NK-92 (cell line): ENCODE measurements around the gene NBR1.
"Not testable (repeated sequence)": the region's sequence is repeated elsewhere in the genome, so short reads cannot be mapped to it uniquely, and the experiment has no call there.

Experiments used
- DNase-seq: peaks from one replicate; lab custom pipeline; 2025; ENCODE audit not compliant: unreplicated experiment; lab: John Stamatoyannopoulos, UW

The NBR1 gene

DNA sequence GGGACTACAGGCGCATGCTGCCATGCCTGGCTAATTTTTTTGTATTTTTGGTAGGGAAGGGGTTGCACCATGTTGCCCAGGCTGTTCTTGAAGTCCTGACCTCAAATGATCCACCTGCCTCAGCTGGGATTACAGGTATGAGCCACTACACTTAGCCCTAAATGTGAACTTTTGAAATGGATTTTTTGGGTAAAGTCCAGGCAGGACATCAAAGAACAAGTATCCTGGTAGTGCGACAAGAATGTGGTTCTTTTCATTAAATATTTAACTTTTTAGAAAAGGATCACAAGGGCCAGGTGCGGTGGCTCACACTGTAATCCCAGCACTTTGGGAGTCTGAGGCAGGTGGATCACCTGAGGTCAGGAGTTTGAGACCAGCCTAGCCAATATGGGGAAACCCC lies 15.3 kb upstream of the NBR1 start:
- no peak for DNase-seq

DNA sequence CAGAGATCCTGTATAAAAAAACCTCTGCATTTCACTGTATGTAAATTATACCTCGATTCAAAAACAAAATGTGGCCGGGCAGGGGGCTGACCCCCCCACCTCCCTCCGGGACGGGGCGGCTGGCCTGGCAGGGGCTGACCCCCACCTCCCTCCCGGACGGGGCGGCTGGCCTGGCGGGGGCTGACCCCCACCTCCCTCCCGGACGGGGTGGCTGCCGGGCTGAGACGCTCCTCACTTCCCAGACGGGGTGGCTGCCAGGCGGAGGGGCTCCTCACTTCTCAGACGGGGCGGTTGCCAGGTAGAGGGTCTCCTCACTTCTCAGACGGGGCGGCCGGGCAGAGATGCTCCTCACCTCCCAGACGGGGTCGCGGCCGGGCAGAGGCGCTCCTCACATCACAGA lies 11.8 kb upstream of the NBR1 start:
- DNase-seq = not testable (repeated sequence)

DNA sequence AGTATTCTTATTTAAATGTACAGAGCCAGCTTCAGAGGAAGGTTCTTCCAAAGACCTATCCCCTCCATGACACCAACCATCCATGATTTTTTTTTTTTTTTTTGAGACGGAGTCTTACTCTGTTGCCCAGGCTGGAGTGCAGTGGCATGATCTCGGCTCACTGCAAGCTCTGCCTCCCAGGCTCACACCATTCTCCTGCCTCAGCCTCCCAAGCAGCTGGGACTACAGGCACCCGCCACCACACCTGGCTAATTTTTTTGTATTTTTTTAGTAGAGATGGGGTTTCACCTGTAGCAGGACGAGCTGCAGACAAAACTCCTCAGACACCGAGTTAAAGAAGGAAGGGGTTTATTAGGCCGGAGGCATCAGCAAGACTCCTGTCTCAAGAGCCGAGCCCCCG lies 11.1 kb upstream of the NBR1 start:
- not testable (repeated sequence) for DNase-seq

DNA sequence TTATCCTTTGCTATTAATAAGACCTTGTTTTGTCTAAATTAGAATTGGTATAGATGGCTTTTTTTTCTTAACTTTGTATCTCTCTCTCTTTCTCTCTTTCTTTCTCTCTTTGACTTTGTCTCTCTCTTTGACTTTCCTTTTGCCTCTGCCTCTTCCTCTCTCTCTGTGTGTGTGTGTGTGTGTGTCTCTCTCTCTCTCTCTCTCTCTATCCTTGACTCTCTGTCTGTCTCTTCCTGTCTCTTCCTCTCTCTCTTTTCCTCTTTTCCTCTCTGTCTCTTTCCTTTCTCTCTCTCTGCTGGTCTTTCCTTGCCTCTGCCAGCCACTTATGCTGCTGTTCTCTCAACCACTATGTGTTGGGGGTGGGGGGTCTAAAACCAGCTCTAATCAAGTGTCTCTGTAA lies 5.0 kb upstream of the NBR1 start:
- DNase-seq = not testable (repeated sequence)

DNA sequence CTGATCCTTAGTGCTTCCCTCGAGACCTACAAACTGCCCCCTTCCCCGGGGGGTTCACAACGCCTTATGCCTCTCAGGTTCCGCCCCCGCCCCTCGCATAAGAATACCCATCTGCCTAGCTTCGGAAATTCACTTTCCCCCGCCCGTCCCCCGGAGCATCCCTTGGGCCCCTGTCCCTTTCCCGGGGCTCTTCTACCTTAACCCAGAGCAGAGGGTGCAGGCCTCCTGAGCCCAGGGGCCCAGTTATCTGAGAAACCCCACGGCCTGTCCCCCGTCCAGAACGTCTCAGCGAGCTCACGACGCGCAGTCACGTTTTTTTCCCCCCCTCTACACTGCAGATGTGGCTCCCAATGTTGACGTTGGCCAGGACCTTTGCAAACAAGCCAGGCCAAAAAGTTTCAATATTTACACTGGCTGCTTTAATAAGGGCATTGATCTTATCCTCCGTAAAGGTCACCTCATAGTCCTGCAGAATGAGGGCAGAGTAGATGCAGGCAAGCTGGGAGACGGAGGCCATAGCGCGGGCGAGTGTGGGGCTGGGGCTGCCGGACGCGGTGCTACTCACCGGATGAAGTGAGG lies 1.4 kb upstream of the NBR1 start:
- DNase-seq = no peak

DNA sequence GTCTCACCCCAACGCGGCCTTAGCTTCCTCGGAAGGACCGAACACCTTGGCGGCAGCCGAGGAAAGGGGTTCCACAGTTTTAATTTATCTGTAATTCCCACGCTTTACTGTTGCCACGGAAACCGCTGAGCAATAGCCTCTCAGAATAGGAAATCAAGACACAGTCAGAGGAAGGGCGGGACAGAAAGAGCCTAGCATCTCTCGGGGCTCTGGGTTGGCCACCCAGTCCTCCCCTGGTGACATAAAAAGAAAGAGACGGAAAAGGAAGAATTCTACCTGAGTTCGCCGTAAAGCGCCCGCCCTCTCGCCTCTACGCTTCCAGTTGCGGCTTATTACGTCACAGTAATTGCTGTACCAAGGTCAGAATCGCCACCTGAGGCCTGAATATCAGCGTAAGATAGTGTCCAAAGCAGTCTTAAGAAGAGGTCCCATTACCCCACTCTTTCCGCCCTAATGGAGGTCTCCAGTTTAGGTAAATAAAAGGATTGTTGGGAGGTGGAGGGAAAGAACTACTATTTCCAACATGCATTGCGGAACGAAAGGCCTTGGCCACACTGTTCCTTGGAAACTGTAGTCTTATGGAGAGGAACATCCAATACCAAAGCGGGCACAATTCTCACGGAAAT lies 761 bp upstream of the NBR1 start:
- DNase-seq = peak; percentile 37

DNA sequence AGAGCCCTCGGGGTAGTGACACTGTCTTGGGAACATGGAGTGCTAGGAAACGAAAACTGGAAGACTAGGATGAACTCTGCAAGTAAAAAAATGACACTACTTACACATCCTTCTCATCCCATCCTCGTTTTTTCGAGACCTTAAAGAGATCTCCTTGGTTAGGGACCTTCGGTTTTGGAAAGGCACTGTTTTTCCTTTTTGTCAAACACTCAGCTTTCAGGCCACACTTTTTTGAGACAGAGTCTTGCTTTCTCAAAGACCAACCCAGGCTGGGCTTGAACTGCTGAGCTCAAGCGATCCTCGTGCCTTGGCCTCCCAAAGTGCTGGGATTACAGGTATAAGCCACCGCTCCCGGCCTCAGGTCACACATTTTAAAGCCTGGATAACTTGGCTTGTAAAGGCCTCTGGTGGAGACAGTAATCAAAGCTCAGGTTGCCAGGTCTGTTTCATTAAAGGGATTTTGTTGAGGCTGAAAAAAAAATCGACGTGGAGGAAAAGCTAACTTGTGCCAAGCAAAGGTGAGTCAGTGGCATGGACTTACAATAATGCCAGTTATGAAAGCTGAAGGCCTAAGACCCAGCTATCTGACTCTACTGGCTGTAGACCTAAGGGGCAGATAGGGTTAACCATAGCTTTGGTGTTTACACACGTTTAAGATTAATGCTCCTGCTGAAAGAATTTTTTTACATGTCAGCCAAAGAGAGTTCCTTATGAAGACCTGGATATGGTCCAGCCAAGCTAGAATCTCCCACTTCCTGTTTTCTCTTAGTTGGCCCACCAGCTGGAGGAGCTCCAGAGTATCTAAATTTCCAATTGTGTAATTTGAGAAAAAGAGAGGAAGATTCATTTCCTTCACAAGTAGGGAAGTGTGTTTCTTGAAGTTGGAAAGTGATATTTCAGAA lies 823 bp downstream of the NBR1 start:
- DNase-seq = no peak

DNA sequence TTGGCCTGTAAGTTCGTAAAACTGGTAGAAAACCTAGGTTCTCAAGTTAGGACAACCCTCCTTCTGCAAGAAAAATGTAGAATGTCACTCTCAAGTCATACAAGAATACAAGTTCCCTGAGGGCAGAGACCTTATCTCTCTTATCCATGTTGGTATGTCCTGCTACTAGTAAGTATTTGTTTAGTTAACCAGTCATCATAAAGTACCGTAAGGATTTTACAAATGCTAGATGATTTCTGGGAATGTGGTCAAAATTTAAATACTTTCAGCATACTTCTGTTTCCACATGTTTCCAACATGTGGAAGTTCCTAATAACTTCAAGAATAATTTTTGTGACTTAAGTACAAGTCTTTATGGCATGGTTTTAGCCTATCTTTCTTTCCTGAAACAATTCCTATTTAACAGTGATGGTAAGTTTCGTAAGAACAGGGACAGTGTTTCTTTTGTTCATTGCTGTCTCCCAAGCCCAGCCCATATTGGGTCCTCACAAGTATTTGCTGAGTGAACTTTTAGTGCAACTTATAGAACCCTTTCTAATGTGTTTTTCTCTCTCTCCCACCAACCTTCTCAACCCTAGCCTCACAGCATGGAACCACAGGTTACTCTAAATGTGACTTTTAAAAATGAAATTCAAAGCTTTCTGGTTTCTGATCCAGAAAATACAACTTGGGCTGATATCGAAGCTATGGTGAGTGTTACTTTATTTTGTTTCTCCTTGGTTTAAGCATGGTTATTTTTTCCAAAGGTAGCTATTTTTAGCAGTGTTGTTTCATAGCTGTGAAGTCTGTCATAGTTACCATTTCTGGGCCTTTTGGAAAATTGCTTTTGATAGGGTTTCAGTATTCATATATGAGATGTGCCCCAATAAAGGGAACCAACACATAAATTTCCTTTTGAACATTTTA lies 4.5 kb downstream of the NBR1 start:
- DNase-seq = no peak

DNA sequence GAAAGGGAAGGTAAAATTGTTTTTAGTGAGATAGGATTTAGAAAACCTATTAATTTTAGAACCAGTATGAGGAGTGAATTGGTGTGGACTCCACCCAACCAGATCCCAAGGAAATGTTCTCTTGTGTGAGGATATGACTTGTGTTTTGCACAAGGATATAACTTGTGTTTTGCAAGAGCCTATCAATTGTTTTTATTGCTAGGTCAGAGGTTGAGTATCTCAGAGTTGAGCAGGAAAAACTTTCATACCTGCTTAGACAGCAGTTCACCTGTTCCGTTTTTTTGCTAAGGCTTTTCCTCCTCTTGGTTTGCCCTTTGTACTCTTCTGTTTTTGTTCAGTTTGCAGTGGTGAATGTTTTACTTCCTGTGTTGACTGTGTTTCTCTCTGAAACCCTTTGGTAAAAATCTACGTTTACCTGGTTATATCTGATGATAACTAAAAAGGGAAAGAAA lies 5.1 kb downstream of the NBR1 start:
- no peak for DNase-seq

DNA sequence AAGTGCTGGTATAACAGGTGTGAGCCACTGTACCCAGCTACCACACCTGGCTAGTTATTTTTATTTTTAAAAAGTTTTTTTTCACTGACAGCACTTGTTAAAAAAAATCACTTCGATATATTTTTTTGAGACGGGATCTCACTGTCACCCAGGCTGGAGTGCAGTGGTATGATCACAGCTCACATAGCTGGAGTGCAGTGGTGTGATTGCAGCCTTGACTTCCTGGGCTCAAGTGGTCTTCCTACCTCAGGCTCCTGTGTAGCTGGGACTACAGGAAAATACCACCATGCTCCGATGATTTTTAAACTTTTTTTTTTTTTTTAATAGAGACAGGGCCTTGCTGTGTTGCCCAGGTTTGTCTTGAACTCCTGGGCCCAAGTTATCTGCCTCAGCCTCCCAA lies 12.9 kb downstream of the NBR1 start:
- no peak for DNase-seq

DNA sequence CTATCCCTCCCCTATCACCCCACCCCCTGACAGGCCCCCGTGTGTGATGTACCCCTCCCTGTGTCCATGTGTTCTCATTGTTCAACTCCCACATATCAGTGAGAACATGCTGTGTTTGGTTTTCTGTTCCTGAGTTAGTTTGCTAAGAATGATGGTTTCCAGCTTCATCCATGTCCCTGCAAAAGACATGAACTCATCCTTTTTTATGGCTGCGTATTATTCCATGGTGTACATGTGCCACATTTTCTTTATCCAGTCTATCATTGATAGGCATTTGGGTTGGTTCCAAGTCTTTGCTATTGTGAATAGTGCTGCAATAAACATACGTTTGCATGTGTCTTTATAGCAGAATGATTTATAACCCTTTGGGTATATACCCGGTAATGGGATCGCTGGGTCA lies 15.6 kb downstream of the NBR1 start:
- not testable (repeated sequence) for DNase-seq

DNA sequence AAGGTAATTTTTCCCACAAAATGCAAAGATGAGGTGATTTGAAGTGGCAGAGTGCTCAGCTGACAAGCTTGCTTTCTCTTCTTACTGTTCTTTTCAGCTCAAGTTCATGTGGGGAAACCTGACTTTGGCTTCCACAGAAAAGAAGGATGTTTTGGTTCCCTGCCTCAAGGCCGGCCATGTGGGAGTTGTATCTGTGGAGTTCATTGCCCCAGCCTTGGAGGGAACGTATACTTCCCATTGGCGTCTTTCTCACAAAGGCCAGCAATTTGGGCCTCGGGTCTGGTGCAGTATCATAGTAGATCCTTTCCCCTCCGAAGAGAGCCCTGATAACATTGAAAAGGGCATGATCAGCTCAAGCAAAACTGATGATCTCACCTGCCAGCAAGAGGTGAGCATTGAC lies 22.2 kb downstream of the NBR1 start:
- no peak for DNase-seq

DNA sequence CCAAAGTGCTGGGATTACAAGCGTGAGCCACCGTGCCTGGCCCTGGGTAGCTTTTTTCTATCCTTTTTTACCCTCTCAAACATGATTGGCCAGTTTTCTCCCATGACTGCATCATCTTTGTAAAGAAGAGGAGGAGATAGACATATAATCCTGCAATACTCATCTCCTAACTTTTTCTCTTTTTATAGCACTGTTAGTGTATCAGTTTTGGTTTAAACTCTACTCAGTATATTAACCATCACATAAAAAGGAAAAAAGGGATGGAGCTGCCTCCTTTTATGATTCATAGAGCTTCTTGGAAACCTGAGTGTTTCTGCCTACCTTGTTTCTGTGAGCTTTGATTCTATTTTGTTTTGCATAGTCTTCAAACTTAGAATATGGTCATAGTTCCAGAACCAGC lies 28.6 kb downstream of the NBR1 start:
- no peak for DNase-seq

DNA sequence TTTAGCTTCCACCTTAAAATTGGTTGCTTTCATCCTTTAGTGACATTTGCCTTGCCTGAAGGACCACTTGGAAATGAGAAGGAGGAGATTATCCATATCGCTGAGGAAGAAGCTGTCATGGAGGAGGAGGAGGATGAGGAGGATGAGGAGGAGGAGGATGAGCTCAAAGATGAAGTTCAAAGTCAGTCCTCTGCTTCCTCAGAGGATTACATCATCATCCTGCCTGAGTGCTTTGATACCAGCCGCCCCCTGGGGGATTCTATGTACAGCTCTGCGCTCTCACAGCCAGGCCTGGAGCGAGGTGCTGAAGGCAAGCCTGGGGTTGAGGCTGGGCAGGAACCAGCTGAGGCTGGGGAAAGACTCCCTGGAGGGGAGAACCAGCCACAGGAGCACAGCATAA lies 29.1 kb downstream of the NBR1 start:
- DNase-seq = no peak

DNA sequence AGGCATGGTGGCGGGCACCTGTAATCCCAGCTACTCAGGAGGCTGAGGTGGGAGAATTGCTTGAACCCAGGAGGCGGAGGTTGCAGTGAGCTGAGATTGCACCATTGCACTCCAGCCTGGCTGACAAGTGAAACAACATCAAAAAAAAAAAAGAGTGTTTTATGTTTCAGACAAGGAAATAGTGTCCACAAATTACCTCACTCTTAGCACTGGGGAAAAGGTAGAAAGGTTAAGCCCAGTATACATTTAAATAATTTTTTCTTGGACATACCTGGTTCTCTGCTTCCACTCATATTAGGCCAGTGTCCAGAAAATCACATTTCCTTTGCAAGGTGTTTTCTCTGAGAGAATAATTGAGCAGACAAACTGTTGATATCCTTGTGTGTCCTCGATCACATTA lies 32.0 kb downstream of the NBR1 start:
- DNase-seq = not testable (repeated sequence)

DNA sequence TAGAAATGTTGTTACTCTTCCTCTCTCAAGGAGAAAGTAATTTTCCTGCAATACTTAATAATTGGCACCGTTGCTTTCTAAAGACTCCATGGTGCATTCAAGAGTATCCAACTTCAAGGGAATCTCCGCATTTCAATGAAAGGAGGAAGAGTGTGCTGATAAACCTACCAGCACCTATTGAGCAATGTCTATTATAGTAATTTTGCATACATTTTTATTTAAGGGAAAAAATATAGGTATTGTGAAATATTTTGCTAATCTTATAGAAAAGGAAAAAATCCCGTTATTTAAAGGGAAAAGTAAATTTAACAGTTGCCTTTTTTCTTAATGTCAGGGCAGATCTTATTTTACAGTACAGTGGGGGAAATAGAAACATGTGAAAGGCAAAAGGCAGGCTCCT lies 39.6 kb downstream of the NBR1 start:
- DNase-seq = no peak

DNA sequence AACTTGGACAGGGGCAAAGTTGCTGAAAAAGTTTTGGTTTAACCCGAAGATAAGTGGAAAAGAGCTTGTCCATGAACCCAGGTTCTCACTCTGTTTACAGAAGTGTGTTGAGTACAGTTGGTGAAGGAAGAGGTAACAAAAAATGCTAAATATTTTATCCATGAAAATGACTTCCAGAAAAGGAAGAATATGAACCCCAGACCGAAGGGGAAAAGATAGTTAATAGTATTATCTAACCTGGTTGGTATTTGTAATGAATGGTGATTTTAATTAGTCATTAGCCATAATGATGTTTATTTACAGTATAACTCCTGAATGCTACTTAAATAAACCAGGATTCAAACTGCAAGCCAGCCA lies 40.1 kb downstream of the NBR1 start:
- DNase-seq = no peak

DNA sequence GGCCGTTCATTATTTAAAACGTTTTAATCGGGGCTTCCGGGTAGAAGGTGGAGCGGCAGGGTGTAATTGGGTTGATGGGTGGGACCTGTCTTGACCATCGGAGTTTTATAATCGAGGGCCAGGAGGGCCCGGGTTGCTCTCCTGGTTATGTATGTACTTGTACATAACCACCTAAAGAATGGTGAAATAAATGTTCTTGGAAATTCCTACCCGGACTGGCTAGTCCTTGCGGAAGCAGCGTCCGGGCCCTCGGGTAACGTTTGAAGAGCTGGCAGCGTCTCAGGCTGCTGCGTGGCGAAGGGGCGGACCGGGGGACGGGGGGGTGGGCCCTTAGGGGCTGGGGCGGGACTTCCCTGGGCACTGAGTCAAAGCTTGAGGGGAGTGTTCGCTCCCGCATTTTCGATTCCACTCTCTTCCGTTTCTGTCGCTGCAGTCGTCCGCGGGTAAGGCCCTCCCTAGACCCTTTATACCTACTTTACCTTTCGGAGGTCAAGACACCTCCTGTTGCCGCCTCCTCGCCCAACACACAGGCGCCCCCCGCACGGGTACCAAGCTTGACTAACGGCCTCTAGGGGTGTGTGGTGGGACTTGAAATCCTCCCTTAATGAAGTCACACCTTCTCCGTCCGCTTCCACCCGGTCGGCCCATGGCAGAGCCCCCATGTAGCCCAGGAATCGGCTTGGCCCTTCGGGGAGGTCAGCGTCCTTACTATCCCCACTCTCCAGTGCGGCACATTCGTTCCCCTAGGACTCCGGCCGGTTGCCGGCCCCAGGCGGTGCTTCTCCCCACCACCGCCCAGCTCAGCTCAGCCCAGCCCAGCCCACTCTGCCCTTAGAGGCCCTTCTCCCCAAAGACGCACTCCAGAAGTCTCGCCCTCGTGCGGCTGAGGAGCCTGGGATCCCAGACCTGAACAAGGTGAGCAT lies 40.7 kb downstream of the NBR1 start, which contains the start of gene TMEM106A:
Gene TMEM106A, plus strand, starts transcription at position 396 of the 923 bp plus-strand sequence. CDS start 1,167 bp downstream, outside the sequence.
- DNase-seq = no peak

DNA sequence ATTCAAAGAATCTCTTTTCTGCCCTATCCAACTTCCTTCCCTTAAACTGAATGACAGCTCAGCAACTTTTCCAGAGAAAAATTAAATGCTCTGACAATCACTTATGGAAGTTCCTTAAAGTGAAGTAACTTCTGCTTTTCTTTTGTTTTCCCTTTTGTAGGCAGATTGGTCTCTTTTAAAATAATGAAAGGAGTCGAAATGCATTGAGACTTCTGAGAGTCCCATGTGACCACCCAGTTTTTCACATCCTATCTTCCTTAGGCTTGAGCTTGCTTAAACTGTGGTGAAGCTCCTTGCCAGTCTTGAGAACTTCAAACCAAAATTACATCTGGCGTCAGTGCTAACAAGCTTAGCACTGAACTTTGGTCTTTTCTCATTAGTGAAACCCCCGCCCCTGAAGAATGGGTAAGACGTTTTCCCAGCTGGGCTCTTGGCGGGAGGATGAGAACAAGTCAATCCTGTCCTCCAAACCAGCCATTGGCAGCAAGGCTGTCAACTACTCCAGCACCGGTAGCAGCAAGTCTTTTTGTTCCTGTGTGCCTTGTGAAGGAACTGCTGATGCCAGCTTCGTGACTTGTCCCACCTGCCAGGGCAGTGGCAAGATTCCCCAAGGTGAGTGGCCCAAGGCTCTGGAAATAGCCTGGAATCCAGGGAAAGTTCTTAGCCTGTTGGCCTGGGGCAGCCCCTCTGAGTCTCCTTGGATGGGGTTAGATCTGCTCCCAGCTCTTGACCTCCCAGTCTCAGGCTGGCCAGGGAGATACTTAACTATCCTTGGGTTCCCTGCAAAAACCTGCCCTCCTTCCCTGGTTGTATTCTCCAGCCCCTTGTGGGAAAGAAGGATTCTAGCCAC lies 41.9 kb downstream of the NBR1 start:
- no peak for DNase-seq
